GM12874 (cell line): Measurements from ENCODE around the gene CHD9.

ENCODE experiments used
- CTCF ChIP-seq: IDR thresholded peaks from 2 replicates; pipeline ENCODE4 v1.5.1; 2011; ENCODE audit warnings: low read depth, mild to moderate bottlenecking, control low read depth, low read length, moderate library complexity; ENCODE audit not compliant: insufficient read depth

Gene CHD9

GRCh38 chr16:53209877-53210276 lies 155.1 kb downstream of the CHD9 start:
- no peak for TF ChIP-seq CTCF

GRCh38 chr16:53211253-53211652 lies 156.5 kb downstream of the CHD9 start:
- no peak for TF ChIP-seq CTCF

GRCh38 chr16:53212893-53213223 lies 158.1 kb downstream of the CHD9 start:
- no peak for TF ChIP-seq CTCF

- no peak for TF ChIP-seq CTCF
Observed at GRCh38 chr16:53213542-53213941, 158.8 kb downstream of the CHD9 start.

- TF ChIP-seq CTCF: no peak
Observed at GRCh38 chr16:53216798-53217197, 162.0 kb downstream of the CHD9 start.

GRCh38 chr16:53219371-53219770 lies 164.6 kb downstream of the CHD9 start:
- TF ChIP-seq CTCF: no peak

GRCh38 chr16:53219795-53220454 lies 165.1 kb downstream of the CHD9 start:
- TF ChIP-seq CTCF: no peak
